T-helper 9 cell (primary cell): ENCODE results near the gene BATF.

Source experiments
- DNase-seq: peaks from one replicate; pipeline ENCODE4 v3.0.0-alpha.2; 2020

BATF gene

GRCh38 chr14:75563931-75564330 is 41.7 kb downstream of the BATF start:
- no peak for DNase-seq

GRCh38 chr14:75565056-75565455 is 42.8 kb downstream of the BATF start:
- DNase-seq: no peak

GRCh38 chr14:75566321-75566720 is 44.1 kb downstream of the BATF start:
- DNase-seq: peak; percentile 40

- DNase-seq: no peak
Measured at GRCh38 chr14:75566752-75567151, 44.5 kb downstream of the BATF start.

- no peak for DNase-seq
Measured at GRCh38 chr14:75568140-75568539, 45.9 kb downstream of the BATF start.

GRCh38 chr14:75568791-75569190 is 46.5 kb downstream of the BATF start:
- DNase-seq: no peak

- DNase-seq: no peak
Measured at GRCh38 chr14:75570797-75571196, 48.5 kb downstream of the BATF start.

- DNase-seq: no peak
Measured at GRCh38 chr14:75572104-75572503, 49.8 kb downstream of the BATF start.

GRCh38 chr14:75577090-75577489 is 54.8 kb downstream of the BATF start:
- no peak for DNase-seq

GRCh38 chr14:75577729-75578101 is 55.4 kb downstream of the BATF start:
- DNase-seq: peak; percentile 52

GRCh38 chr14:75578102-75578785 is 56.0 kb downstream of the BATF start, which contains the start of gene FLVCR2:
TSS of gene FLVCR2 (plus strand) at chr14:75578620. CDS start at chr14:75578973, 353 bp downstream.
- DNase-seq: peak; percentile 56

- DNase-seq: no peak
Measured at GRCh38 chr14:75578786-75579337, 56.6 kb downstream of the BATF start.

GRCh38 chr14:75579338-75579864 is 57.1 kb downstream of the BATF start:
- DNase-seq: no peak

- no peak for DNase-seq
Measured at GRCh38 chr14:75579882-75580281, 57.6 kb downstream of the BATF start.

GRCh38 chr14:75587388-75587787 is 65.1 kb downstream of the BATF start:
- DNase-seq: no peak

- DNase-seq: no peak
Measured at GRCh38 chr14:75589931-75590330, 67.7 kb downstream of the BATF start.

GRCh38 chr14:75591331-75591946 is 69.2 kb downstream of the BATF start:
- no peak for DNase-seq

- DNase-seq: no peak
Measured at GRCh38 chr14:75591987-75592575, 69.8 kb downstream of the BATF start.

GRCh38 chr14:75595226-75595625 is 73.0 kb downstream of the BATF start:
- DNase-seq: no peak
